ENCODE results near the gene CARMIL3. TPM values are rescaled to one million over a fixed set of nuclear protein-coding genes. Genes with fewer than 3 reads are reported as not detected.

CARMIL3 gene
- total RNA-seq, 4 donors from 2014 or later = 0.63 to 1.3 (median 0.99) TPM

DNA sequence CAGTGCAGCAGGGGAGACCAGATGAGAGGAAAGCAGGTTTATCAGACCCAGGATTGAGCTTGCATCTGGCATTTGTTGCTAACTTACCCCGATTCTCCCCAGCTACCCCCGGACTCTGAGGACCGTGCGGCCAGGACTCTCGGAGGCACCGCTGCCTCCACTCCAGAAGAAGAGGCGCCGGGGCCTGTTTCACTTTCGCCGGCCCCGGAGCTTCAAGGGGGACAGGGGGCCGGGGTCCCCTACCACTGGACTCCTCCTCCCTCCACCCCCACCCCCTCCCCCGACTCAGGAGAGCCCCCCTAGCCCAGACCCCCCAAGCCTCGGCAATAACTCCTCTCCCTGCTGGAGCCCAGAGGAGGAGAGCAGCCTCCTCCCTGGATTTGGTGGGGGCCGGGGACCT is 13.0 kb downstream of the CARMIL3 start:
- H3K27me3 ChIP-seq = no peaks in the 10 kb centered on the region
- WGBS, 2 donors = 85 to 86% methylated on average over 14 of the region's 15 CpGs
- DNase-seq = no peak
- H3K36me3 ChIP-seq = no peaks in the 10 kb centered on the region
- TF ChIP-seq, protein P1, sequence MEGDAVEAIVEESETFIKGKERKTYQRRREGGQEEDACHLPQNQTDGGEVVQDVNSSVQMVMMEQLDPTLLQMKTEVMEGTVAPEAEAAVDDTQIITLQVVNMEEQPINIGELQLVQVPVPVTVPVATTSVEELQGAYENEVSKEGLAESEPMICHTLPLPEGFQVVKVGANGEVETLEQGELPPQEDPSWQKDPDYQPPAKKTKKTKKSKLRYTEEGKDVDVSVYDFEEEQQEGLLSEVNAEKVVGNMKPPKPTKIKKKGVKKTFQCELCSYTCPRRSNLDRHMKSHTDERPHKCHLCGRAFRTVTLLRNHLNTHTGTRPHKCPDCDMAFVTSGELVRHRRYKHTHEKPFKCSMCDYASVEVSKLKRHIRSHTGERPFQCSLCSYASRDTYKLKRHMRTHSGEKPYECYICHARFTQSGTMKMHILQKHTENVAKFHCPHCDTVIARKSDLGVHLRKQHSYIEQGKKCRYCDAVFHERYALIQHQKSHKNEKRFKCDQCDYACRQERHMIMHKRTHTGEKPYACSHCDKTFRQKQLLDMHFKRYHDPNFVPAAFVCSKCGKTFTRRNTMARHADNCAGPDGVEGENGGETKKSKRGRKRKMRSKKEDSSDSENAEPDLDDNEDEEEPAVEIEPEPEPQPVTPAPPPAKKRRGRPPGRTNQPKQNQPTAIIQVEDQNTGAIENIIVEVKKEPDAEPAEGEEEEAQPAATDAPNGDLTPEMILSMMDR (IDR thresholded peaks at IDR 0.05) = no peak
- no peak for TF ChIP-seq POLR2A (IDR thresholded peaks at IDR 0.05)
- no peaks in the 10 kb centered on the region for H3K9me3 ChIP-seq
- no peak overlapping the region for H3K27ac ChIP-seq
- no peak overlapping the region for H3K4me3 ChIP-seq (replicated peaks in 1 of 3)
- intact Hi-C loops (cut with DNase I) = no loop called here
- H3K4me1 ChIP-seq = no peaks in the 10 kb centered on the region

DNA sequence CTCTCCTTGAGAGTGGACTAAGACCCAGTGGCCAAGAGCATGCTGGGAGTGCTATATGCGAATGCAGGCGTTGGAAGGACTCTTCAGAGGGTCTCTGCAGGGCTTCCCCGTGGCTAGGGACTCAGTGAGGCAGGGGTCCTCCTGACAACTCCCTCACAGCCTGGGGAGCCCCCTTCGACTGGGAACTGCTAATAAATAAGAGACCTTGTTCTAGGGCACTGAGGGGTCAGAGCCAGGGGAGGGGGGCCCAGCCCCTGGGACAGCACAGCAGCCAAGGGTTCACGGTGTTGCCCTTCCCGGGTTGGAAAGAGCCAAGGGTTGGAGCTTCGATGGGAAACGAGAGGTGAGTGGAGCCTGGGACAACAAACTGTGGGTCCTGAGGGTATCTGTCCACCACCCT is 13.6 kb downstream of the CARMIL3 start:
- Histone ChIP-seq H3K36me3 (no peaks in the 10 kb centered on the region), H3K4me3 (replicated peaks in 1 of 3) (no peak overlapping the region), H3K27ac (no peak overlapping the region), H3K4me1 (no peaks in the 10 kb centered on the region), H3K27me3 (no peaks in the 10 kb centered on the region), H3K9me3 (no peaks in the 10 kb centered on the region)
- 58 to 66% methylated on average over 8 of the region's 8 CpGs for WGBS, 2 donors
- DNase-seq = no peak
- intact Hi-C loops (cut with DNase I) = no loop called here
- TF ChIP-seq, protein P1 (IDR thresholded peaks at IDR 0.05) = no peak
- no peak for TF ChIP-seq POLR2A (IDR thresholded peaks at IDR 0.05)

DNA sequence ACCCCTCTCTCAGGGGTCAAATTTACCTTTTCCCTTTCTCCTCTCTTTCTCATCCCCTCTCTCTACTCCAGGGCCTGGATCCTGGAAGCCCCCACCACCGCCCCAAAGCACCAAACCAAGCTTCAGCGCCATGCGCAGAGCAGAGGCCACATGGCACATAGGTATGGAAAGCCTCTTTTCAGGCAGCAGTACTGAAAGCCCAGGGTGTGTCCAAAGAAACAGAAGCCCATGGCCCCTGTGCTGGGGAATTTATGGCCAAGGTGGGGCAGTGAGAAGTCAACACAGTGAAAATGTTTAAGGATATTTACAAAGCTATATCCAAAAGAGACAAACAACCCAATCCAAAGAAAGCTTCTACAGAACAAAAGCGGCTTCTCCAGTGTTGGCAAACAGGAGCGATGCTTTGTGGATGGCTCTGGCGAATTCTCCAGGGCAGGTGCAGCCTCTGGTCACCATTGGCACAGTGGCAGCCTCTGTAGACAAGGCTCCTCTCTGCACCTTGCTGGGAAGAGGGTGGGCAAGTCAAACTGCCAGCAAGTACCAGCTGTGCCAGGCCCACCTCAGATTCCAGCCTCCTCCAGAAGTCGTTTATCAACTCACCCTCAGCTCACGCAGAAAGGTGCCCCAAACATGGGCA is 14.8 kb downstream of the CARMIL3 start:
- no peak overlapping the region for H3K4me3 ChIP-seq (replicated peaks in 1 of 3)
- H3K4me1 ChIP-seq = no peaks in the 10 kb centered on the region
- 83 to 89% methylated on average over 8 of the region's 8 CpGs for WGBS, 2 donors
- no peaks in the 10 kb centered on the region for H3K36me3 ChIP-seq
- no peaks in the 10 kb centered on the region for H3K27me3 ChIP-seq
- no peak overlapping the region for H3K27ac ChIP-seq
- H3K9me3 ChIP-seq = no peaks in the 10 kb centered on the region
- intact Hi-C loops (cut with DNase I) = no loop called here
- no peak for DNase-seq
- TF ChIP-seq POLR2A (IDR thresholded peaks at IDR 0.05) = no peak
- TF ChIP-seq, protein P1 (IDR thresholded peaks at IDR 0.05) = no peak

DNA sequence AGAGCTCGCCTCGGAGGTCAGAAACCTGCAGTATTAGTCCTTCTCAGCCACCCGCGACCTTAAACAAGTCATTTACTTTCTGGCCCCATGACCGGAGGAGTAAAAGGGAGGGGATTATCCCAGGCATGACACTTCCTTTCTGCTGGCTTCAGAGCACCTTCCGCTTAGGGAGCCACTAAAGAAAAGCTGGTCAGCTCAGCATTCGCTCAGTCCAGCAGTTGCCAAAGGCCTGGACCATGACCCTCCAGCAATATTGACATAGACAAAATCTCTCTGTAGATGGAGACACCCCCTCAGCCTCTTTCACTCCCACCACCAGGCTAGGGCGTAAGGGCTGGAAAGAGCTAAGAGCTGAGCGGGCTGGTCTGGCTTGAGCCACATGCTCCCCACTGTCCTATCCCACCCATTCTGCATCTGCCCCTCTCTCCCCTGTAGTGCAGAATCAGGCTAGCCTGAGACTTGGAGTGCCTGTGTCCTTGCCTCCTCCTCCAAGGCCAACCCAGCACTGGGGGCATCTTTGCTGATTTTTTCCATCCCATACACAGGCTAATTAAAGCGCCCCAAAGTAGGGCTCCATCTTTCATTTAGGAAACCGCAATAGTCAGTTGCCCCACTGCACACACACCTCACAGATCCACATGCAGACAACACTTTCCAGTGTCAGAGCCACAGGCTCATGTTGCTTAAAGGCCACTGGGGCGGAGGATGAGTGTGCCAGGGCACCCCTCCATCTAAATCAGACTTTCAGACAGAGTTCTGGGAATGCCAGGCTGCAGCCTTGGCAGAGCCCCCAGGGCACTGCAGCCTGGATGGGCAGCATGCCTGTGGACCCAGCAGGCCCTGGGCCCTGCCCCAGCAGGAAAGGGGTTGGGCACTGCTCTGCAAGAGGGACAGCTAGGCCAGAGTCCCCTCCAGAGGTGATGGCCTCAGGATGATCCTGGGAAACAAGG is 15.6 kb downstream of the CARMIL3 start:
- Histone ChIP-seq H3K9me3 (no peaks in the 10 kb centered on the region), H3K27me3 (no peaks in the 10 kb centered on the region), H3K4me3 (replicated peaks in 1 of 3) (no peak overlapping the region), H3K27ac (no peak overlapping the region), H3K36me3 (no peaks in the 10 kb centered on the region), H3K4me1 (peaks cover 5 to 7% of the 10 kb centered on the region in 2 donors)
- DNase-seq = no peak
- 82 to 85% methylated on average over 12 of the region's 12 CpGs for WGBS, 2 donors
- no peak for TF ChIP-seq POLR2A (IDR thresholded peaks at IDR 0.05)
- TF ChIP-seq, protein P1 (IDR thresholded peaks at IDR 0.05) = no peak
- intact Hi-C loops (cut with DNase I) = no loop called here

All from thyroid gland (tissue), 4 donors.